GM21529 (cell line): Measurements from ENCODE around the gene TPPP.

ENCODE experiments used
- ATAC-seq: cut with Tn5 transposase; IDR thresholded peaks from one replicate; pipeline ENCODE4 v1.9.1; 2021; ENCODE audit not compliant: unreplicated experiment

TPPP gene

DNA sequence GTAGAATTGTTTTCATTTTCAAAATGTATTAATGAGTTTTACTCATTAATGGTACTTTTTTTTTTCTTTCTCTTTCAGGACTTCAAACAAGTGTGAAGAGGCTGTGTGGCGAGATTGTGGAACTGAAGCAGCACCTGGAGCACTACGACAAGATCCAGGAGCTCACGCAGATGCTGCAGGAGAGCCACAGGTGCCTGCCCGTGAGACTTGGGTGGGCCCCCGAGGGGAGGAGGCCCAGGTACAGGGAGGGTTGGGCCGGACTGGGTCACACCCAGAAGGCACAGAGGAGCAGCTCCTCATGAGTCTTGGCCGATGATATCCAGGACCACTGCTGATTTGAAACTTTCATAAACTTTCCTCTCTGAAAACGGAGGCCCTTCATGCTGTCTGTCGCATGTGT, 45.4 kb downstream of the TPPP start:
- no peak for ATAC-seq

DNA sequence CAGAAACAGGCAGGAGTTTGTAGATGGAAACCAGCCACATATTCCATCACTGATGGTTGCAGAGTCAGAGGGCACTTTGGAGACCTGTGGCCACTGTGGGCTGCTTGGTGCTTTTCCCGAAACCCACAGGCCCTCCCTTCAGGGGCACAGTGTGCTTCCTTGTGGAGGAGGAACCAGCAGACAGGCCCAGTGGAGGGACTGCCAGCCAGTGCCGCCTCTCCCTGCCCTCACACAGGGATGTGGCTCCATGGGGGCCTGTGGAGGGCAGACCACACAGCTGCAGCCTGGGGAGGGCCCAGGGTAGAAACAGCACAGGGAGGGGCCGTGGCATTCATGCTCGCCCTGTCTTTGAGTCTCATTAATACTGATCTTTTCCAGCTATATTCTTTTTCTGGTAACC, 45.8 kb downstream of the TPPP start:
- ATAC-seq = no peak

- no peak for ATAC-seq
Measured at GRCh38 chr5:646396-647201, 46.6 kb downstream of the TPPP start.

DNA sequence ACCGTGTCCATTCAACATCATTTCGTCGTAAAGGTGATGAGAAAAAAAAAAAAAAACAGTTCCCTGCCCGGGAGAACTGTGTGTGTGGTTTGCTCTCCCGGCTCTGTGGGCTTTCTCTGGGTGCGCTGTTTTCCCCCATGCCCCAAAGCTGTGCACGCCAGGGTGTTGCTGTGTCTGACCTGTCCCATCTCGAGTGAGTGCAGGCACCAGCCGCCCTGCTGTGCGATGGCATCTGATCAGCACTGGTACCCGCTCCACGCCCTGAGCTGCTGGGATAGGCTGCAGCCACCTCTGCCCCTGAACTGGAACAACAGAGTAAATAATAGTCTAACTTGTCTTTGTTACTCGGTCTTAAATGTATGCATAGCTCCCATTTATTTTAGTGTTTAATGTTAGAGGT, 47.7 kb downstream of the TPPP start:
- ATAC-seq = no peak

DNA sequence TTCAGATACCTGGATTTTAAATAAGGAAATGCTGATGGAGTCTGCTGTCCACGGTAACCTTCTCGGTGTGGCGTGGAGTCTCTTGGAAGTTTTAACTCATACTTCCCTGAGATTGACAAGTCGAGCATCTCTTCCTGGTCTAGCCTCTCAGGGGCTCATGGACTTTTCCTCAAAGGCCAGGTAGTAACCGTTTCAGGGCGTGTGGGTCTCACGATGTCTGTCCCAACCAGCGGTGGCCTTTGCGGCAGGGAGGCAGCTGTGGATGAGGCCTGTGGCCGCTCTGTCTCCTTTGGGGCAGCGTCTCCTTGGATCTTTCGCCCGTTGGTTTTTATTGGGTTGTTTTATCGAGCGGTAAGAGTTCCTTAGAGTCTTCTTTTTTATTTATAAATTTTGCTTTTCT, 48.2 kb downstream of the TPPP start:
- ATAC-seq = no peak

GRCh38 chr5:644509-644908, 48.6 kb downstream of the TPPP start:
- ATAC-seq = no peak

DNA sequence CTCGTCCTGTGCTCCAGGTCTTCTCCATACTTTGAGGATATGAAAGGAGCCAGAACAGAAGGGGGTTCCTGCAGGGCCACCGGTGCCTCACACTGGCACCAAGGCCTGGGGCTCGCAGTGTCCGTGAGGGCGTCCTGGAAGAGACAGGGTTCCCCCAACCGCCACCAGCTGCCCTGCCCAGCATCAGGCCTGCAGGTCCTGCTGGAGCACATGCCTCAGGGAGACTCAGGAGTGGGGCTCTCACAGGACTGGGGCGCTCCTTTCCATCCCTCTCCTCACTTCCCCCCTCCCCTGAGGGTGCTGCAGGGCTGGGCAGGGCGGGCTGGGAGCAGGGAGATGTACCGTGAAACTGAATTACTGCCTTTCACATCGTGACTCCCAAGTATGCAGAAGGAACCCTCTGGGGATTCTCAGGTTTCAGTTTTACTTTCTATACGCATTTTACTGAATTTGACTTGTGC, 49.3 kb downstream of the TPPP start:
- peak; percentile 82 for ATAC-seq

GRCh38 chr5:643351-643801, 49.8 kb downstream of the TPPP start:
- peak; percentile 49 for ATAC-seq

- ATAC-seq = no peak
Measured at GRCh38 chr5:642481-642880, 50.7 kb downstream of the TPPP start.

DNA sequence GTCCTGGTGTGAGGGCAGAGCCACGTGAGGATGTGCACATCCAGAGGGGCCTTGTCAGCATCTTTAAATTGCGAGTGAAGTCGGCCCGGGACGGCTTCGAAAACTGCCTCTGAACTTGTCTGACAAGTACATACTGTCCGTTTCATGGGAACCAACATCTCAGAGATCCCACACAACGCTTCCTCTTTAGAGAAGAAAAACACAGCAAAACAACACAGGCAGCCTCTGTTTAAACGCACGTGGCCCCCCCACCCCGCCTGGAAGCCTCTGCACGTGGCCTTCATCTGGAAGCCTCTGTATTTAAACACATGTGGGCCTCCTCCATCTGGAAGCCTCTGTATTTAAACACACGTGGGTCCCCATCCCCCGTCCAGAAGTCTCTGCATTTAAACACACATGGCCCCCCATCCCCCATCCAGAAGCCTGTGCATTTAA, 51.8 kb downstream of the TPPP start:
- no peak for ATAC-seq

DNA sequence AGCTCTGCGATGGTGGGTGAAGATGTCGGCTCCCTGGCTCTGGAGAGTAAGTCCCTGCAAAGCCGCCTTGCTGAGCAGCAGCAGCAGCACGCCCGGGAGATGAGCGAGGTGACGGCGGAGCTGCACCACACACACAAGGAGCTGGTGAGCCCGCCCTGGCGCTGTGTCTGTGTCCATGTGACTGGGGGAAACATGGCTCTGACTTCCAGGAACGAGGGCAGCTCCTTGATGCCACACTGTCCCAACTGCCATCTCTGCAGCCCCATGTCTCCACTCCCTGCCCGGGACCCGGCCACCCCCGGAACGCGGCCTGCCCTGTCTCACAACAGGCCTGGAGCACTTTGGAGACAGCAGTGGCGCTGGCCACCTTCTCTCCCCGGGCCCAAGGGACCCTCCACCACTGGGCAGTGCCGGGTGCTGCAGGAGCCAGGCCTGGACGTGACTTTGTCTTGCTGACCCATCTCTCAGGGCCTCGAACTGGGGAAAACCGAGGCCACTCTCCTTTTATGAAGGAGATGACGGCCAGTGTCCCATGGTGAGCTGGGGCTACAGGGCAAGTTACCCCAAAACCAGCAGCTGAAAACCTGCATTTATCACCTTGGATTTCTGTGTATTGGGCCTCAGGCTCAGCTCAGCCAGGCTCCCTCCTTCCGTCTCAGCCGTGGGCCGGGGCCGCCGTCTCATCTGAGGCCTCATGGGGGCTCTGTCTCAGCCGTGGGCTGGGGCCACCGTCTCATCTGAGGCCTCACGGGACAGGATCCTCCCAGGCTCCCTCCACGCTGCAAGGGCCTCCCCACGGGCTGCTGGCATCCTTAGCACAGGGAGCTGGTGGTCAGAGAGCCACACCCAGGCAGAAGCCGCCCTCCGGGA, 52.5 kb downstream of the TPPP start:
- no peak for ATAC-seq

DNA sequence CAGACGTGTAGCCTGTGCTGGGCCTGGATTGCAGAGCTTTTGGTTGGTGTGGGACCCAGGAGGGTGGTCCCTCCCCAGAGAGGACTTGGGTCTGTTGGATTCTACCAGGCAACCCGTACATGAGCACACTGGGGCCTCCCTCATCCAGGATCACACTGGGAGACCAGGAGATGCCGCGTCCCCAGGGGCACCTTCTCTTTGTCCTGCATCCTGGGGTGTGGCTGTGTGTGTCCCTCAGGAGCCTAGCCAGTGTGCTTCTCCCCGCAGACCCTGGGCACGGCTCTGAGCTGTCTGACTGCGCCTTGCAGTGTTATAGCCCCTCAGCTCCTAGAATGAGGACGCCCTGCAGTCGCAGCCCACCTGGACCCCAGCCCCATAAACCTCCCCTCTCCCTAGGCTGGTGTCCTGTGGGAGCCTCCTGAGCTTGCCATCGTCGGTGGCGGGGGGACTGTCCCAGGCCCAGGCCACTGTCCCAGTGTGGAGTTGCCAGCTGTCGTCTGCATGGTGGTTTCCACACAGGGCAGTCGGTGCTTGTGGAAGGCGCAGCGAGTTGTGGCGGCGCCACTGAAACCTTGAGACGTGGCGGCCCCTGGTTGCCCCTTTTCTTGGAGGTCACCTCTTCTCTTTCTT, 53.5 kb downstream of the TPPP start:
- no peak for ATAC-seq

DNA sequence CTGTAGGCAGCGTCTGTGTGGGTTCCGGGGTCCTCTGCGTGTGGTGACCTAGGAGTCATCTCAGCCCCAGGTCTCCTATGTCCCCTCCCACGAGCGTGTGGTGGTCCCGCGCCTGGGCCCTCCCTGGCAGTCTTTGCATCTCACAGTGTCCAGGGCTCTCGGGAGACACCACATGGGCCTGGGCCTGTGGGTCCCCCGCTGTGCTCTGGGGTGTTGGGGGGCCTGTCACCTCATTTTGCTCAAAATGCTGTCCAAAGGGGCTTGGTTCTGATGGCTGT, 54.0 kb downstream of the TPPP start:
- ATAC-seq = no peak

- ATAC-seq = no peak
Measured at GRCh38 chr5:638501-639252, 54.5 kb downstream of the TPPP start.

GRCh38 chr5:637581-638450, 55.3 kb downstream of the TPPP start:
- ATAC-seq = no peak

GRCh38 chr5:636951-637350, 56.2 kb downstream of the TPPP start:
- ATAC-seq = no peak

DNA sequence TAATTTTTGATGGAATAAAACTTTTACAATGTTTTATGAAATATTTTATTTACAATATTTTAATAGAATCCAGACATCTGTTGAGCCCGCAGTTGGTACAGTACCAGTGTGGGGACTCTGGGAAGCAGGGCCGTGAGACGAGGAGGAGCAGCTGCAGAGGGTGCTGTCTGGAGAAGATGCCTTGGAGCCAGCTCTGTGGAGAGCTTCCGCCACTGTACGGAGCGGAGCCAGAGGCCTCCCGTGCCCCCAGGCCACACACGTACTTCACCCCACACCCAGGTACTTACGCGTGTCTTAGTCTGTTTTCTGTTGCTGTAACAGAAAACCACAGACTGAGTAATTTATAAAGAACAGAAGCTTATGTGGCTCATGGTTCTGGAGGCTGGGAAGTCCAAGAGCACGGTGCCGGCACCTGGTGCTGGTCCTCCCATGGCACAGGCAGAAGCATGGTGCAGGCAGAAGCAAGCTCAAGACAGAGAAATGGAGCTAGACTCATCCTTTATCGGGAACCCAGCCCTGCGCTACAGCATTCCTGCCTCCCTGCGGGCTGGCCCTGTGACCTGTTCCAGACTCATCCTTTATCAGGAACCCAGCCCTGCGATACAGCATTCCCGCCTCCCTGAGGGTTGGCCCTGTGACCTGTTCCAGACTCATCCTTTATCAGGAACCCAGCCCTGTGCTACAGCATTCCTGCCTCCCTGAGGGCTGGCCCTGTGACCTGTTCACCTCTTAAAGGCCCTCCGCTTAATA, 57.7 kb downstream of the TPPP start:
- no peak for ATAC-seq

- ATAC-seq = no peak
Measured at GRCh38 chr5:634191-634590, 59.0 kb downstream of the TPPP start.

GRCh38 chr5:633501-633955, 59.6 kb downstream of the TPPP start:
- no peak for ATAC-seq
